DMS153 treated with DMSO at 0.1 percent for 48 hours (cell line): ENCODE data around the gene LRRC46.

Experiments used
- DNase-seq: peaks from one replicate; lab custom pipeline; 2025; ENCODE audit not compliant: unreplicated experiment; lab: John Stamatoyannopoulos, UW

Gene LRRC46

DNA sequence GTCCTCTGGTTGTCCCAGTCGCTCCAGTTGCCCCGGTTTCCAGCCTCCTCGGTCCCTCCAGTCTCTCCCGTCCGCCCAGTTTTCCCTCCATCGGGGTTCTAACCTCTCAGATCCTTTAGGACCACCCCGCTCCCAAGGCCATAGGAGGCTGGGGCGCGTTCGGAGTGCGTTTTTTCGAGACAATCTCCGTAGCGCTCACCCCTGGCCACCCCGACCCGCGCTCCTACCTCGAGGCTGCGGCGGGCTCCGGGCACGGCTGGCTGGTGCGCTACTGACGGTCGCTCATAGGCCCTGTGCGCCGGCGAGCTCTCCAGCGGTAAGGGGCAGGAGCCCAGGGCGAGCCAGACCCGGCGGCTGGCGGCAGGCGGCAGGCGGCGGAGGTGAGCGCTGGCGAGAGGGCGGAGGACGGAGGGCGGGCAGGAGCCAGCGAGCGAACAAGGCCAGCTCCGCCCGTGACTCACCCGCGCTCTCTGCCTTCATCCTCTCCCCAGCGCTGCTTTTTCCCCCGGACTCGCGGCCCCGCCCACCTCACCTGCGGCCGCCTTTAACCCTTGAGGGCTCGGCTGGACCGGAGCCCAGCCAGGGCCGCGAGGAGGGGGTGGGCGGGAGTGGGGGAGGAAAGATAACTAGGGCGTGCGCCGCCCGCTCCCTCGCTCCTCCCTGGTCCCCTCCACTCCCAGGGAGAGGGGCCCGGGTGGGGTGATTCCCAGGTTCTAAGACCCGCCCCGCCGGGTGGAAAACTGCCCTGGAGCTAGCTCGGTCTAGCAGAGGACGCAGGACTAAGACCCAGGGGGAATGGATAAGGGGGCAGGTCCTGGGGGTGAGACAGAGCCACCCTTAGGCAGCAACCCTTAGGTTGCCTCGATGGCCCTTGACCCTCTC is 19.5 kb downstream of the LRRC46 start, which contains the start of gene SP6:
TSS of gene SP6 (minus strand) at position 472 of the 882 bp plus-strand sequence. CDS start 2,734 bp downstream, outside the sequence.
- peak; percentile 63 for DNase-seq

DNA sequence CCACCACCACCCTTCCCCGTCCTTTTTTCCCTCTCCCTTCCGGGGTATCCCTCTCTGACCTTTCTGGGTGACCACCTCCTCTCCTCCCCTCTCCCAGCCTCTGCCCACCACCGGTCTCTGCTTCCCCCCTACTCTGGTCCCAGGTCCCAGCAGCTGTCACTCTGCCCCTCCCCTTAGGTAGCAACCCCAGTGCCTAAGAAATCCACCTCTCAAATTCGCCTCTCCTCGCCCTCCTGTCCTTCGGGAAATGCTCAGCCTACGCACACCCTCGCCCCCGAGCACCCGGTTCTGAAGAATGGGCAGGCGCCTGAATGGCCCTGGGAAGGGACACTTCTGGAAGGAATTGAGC is 20.3 kb downstream of the LRRC46 start:
- DNase-seq: no peak

DNA sequence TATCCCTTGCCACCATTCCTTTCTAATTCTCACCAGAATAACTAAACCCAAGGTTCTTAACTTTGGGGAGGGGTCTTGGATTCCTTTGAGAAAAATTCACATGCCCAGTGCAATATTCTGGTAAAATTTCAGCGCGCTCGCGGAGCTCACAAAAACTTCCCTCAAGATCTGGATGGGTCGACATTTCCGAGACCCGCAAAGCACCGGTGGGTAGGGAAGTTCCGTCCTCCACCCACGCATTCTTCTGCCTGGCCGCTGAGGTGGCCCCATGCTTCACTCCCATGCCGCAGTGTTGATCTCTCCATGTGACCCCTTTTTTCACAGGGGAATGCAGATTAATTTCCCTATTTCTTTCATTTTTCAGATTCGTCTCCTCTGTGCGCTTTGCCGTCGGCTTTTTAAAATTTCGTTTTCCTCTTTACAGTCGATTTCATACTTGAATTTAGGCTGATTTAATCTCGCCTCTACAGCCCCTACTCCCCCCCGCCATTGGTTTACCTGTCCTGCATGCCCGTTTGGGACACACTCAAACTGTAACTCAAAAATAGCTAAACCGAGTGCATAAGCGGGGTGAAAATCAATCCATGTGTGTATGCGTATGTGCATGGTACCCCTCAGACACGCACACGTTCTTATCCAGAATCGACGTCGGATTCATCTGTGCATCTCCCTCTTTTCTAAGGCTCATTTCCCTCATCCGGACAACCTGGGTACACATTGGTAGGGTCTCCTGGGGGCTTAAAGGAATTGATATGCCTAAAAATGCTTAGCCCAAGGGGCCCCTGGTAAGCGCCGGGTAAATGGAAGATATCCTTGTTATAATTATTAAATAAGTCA is 20.9 kb downstream of the LRRC46 start:
- DNase-seq: no peak

DNA sequence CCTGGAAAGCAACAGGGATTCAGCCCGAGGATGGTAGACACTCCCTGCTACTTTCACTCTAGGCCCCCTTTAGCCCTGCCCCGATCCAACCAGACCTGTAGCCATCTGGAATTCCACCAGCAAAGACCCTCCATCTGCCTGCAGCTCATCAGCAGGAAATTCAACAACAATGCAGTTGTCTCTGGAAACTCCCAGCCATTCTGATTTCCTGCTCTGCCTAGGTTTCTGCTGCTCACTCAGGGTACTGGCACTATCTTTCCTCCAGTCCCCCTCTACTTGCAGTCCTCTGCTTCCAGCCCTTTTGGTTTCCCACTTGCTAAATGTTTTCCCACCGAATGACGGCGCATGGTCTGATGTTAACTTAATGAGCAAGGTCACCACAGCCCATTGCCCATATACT is 22.1 kb downstream of the LRRC46 start:
- no peak for DNase-seq

DNA sequence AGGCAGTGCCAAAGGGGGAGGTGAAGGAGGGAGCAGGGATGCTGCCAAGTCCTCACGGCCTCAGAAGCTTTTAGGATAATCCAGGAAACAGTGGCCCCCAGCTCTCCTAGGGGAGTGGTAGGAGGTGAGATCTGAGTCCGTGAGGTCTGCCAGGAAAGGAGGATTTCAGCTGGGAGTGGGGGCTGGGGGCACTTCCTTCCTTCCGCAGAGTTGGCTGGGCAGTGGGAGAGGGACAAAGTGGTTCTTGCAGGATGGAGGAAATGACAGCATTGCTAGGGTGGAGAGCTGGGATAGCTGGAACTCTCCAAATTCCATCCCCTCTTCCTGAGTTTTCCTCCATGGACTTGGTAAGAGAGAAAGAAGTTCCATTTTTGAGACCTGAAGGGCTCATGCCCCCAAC is 24.3 kb downstream of the LRRC46 start:
- DNase-seq: no peak

DNA sequence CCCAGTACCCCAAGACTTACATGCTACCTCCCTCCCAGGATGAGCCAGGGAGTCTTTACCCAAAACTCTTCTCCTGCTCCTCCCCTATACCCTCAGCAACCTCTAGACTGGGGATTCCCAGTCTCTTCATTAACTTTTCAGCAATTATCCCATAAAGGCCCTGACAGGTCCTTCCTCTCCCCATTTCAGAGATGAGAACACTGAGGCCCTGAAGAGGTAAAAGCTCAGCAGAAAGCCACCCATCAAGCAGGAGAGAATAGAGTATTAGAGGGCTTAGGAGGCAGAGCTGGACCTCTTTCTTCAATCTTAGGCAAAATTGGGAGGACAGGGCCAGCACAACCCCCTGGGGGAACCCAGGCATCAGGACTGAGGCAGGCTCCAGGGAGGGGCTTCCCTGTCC is 25.4 kb downstream of the LRRC46 start:
- no peak for DNase-seq

DNA sequence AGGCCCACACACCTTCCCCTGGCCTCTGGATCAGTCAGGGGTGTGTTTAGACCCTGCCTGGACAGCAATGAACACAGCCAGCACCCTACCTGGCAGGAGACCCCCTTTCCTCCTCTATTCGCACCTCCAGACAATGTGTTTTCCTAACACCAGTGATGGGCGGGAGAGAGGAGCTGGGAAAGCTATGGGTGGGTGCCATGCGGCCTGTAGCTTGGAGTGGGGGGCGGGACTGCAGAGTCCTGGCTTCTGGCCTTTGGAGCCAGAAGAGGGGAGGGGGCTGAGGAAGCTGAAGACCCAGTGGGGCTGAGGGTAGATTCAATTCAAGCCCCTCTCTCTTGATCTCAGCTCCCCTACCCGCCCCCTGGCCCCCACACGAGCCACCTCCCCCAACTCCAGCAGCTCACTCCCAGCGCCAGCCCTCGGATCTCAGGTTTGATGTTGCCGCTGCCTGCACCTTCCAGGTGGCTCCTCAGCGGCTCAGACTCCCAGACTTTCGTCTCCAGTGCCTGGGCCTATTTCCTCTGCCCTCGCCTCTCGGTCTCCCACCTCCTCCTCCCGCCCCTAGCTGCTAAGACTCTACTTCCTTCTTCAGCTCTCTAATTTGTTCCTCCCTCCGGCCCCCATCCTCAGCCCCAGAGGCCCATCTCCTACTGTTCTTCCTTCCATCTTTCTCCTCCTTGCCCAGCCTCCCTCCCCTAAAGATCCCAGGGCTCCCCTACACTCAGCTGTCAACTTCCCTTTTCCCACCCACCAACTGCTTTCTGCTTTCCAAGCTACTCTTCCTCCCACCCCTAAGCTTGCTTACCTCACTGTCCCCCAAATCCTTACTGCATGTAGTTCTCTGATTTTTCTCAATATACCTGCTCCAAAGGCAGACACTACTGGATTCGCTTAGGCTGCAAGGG is 26.3 kb downstream of the LRRC46 start:
- DNase-seq: no peak

DNA sequence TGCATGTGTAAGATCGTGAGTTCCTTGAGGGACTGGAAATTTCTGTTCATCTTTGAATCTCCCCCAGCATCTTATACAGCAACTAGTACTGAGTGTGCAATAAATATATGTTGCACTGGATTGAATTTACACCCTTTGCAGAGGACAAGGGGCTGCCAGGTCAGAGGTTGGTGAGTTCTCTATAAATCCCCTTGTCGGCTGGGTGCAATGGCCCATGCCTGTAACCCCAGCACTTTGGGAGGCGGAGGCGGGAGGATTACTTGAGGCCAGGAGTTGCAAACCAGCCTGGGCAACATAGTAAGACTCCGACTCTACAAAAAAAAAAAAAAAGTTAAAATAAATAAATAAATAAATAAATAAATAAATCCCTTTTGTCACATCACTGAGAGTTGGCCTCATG is 28.9 kb downstream of the LRRC46 start:
- DNase-seq: no peak

DNA sequence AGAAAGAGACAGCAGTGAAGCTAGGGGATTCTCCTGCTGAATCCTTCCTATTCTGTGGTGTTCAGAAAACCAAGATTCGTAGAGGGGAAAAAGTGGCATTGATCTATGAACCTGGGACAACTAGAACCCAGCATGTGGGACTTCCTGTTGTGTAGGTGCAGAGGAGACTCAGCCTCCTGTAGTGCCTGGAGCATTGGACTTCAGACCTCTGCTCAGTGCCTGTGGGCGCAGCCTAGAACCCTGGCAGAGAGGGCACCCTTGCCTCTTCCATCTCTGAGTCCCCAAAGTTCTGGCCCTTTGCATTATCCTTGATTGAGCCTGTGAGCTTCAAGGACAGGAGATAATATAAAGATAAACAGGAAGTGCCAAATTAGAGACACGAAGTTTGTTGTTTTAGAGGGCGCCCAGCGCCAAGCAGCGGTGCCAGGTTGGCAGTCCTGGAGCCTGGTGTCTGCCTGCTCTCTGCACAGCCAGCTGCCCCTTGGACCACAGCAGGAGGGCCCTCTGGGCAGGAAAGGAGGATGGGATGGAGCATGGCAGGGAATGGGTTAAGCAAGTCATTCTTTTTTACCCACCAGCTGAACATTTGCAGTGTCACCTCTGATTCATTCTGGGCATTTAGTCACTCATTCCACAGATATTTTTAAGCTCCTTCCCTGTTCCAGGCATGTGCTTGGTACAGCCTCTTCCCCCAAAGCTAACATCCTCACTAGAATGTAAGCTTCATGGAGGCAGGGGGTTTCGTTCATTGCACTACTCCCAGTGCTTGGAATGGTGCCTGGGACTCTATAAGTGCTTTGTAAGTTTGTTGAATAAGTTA is 31.4 kb downstream of the LRRC46 start:
- DNase-seq: no peak

DNA sequence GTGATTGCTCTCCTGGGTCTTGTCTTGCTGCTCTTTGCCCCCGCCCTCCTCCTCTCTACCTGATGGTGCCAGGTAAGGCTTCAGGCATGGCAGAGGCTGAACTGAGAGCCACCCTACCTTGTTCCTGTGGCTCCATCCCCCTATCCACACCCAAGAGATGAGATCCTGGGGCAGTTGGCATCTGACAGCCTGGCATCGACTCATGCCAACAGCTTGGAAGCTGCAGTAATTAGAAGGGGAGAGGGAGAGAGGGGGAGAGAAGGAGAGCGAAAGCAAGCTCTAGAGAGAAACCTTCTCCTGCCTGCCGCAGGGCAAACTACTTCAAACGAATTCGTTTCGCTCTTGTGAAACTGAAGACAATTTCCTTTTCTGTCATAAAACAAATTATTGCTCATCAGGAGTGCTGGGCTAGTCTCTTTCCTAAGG is 33.3 kb downstream of the LRRC46 start:
- no peak for DNase-seq

DNA sequence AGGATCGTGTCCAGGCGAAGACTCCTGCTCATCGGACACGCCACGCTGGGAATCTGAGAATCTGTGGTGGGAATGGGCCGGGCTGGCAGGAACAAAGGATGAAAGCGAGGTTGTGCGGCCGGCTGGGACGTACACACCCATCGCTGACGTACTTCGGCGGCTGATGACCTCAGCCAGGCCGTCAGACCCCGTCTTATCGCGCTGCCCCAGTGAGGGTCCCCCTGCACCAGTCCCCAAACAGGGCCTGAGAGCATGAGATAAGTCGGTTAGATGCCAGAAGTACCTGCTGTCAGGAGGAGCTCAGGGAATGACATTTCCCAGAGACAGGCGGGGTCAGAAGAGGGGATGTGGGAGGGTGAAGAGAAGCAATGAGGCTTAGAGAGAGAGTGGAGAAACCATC is 35.5 kb downstream of the LRRC46 start:
- no peak for DNase-seq

DNA sequence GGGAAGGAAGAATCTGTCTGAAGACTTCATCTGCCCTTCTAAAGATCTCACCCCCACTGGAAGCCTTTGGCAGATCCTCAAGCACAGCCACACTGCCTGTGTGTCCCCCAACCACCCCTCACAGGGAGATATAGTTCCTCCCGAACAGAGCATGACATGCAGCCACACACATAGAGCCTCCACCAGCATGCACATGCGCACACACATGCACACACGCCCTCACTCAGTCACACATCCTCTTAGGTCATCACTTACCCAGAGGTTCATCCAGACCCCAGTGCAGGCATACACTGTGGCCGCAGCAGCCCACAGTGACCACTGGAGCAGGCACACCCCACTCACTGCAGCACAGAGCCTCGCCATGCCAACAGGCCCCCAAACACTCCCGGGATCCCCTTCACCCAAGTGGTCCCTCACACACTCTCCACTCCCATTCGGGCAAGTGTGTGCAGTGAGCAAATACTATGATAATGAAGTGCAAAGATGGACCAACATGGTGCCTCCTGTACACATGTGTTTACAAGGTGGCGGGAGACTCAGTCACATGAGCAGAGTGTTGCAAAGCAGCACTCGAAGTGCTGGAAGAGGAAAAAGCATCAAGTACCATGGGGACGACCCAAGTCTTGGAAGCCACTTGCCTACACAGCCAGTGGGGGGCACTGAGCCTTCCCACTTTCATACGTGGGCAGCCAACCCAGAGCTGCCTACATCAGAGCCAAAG is 36.5 kb downstream of the LRRC46 start:
- DNase-seq: no peak

DNA sequence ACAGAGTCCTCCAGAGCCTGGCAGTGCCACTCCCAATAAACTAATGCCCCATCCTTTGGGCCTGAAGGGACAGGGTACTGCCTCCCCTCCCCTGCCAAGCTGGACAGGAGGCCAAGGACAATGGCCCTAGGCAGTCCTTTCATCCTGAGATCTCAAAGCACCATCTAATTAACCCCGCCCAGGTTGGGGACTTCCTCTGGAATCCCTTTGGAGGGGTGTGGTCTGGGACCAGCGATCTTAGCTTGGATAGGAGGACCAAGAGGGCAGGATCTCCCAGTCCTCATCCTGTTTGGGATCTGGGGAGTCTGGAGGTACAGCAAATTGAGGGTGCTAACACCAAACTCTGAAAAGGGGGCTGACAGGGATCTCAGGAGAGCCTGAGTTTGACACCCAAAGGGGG is 37.6 kb downstream of the LRRC46 start:
- DNase-seq: no peak

DNA sequence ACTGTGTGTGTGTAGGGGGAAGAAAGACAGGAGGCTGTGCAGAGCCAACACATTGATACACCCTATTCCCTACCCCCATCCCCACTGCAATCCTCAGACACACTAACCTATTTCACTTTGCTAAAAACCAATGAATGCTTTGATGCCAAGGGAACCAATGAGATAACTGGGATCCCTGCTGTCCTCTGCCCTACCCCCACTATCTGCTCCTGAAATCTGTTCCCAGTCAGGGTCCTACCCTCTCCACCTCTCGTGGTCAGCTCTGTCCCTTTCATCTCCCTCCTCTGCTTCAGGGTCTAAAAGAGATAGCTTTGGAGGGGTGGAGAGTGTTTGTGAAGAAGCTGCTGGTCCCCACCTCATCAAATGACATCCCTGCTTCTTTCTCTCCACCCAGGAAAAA is 38.6 kb downstream of the LRRC46 start:
- no peak for DNase-seq

DNA sequence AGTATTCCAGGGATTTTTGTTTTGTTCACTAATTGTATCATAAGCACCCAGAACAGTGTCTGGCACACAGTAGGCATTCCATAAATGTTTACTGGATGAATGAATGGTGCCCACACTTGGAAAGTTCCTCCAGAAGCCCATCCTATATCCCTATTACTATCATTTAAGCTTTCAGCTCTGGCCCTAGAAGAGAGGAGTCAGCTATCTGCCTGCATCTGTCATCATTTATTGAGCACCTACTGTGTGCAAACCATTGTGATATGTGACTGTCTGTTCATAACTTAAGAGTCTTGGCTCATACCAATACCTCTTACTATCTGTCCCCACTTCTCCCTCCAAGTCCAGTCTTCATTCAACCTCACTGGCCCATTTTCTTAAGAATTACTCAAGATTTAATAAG is 39.6 kb downstream of the LRRC46 start:
- no peak for DNase-seq

DNA sequence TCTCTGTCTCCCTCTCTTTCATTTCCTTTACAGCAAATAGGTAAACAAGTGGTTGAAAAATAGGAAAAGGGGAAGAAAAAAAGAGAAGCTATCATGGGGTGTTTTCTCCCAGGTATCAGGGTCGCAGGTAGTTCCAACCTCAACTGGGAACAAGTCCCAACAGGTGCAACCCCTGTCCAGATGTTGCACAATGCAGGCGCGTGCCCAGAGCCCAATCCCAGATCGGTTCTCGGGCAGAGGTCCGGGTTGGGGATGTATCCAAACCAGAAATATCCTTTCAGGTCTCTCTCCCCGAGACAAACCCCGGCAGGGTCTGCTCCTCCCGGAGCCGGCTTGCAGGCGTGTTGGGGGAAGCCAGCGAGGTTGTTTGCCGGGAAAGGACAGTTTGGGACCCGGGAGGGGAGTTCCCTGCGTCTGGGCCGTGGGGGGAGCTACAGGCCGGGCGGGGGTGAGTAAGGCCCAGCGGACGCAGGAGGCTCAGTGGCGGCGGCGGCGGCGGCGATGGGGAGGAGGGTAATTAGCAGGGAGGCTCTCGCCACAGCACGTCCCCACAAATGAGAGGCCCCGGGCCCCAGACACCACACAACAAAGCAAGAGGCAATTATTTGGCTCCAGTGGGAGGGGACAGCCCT is 40.7 kb downstream of the LRRC46 start:
- DNase-seq: no peak

DNA sequence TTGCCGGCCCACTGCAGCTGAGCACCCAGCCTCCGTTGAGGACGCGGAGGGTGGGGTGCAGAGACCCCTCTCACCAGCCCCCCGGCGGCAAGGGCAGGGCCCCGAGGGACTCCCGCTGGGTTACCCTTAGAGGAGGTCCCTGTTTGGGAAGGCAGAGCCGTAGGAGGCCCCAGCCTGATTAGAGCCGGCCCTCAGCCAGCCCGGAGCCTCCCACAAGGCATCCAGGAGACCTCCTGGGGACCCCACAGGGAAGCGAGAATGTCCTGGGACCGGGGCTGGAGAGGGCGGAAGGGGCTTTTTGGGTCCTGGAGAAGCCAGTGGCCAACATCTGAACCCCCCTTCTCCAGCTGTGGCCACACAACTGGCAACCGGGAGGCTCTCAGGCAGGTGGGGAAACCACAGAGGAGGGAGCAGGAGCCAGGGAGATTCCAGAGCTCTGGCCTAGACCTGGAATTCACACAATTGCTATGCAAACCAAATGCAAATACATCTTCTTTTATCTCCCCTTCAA is 41.2 kb downstream of the LRRC46 start:
- DNase-seq: no peak

DNA sequence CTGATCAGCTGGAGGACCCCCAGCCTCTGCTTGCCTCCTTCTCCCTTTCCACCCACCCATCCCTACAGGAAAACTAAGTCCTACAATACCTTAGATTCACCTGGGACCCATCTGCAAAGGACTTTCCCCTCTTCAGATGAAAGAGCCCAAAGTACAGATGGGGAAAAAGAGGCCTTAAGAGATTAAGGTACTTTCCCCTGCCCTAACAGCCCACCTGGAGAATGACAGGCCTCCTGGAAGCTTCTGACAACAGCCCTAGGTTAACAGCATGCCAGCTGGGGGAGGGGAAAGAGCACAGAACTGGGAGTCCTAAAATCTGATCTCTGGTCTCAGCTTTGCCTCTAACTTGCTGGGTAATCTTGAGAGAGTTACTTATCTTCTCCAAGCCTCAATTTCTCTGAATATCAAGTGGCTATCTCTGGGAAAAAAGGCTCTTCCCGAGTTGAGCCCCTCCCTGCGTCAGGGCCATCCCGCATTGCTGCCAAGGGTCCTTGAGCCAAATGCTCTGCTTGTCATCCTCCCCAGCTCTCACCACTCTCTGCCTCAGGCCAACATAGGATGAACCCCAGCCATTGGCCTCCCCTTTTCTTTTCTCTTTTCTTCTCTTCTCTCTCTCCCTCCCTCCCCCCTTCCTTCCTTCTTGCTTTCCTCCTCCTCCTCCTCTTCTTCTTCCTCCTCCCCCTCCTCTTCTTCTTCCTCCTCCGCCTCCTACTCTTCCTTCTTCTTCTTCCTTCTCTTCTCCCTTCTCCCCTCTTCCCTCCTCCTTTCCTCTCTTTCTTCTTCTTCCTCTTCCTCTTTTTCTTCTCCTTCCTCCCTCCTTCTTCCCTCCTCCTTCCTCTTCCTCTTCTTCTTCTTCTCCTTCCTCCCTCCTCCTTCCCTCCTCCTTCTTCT is 42.0 kb downstream of the LRRC46 start:
- no peak for DNase-seq
